Mammary epithelial cell (primary cell): ENCODE measurements around the gene C8A.

Source experiments
- CTCF ChIP-seq, 2 donors: IDR thresholded peaks in 1 of 2; conservative IDR thresholded peaks in 1 of 2; 2 replicates each; pipeline ENCODE4 v1.5.1; 2011 to 2012; ENCODE audit warnings: inconsistent platforms in 2 of 2, low read length in 2 of 2, mild to moderate bottlenecking in 2 of 2, control low read depth in 1 of 2, low read depth in 1 of 2; ENCODE audit not compliant: insufficient read depth in 1 of 2; ENCODE audit errors: extremely low read depth in 1 of 2
- EZH2 ChIP-seq: IDR thresholded peaks from 2 replicates; pipeline ENCODE4 v1.6.1; 2012; ENCODE audit warnings: low read length, inconsistent platforms, borderline replicate concordance

DNA sequence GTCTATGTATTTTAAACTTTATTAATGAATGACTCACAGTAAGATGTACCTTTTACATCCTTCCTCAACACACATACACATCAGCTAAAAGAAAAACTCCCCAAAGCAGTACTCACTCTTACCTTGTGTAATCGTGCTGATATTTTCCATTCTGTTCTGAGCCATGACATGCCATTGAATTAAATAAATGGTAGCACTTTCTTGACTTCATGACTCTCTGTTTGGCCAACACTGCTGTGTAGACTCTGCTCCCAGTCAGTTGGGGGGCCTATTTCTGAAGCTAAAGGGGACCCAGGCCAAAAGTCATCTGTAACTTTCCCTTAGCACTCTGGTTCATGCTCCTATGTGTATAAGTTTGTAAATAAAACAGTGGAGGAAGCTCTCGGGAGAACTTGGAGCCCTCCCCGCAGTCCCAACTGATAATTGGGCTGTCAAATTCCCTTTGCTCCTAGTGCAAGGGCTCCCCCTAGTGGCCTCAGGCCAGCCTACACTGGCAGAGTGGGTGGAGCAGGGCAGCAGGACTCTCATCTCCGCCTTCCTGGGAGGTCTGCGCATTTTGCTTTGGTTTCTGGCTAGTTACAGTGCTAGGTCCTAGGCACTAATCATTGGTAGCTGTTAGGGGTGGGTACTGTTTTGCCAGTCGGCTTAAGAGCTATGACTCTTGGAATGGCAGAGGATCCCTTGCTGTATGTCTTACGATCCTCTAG lies 33.7 kb upstream of the C8A start:
- TF ChIP-seq CTCF (conservative IDR thresholded peaks at IDR 0.05 in 1 of 2, IDR thresholded peaks at IDR 0.05 in 1 of 2; ENCODE audit: extremely low read depth in 1 of 2, insufficient read depth in 1 of 2, low read depth in 1 of 2, low read length in 2 of 2): peak; percentile 99
- no peak for TF ChIP-seq EZH2
